Glomerular endothelial cell (primary cell): Measurements from ENCODE around the gene CLDN7. TPM values are rescaled to one million over a fixed set of nuclear protein-coding genes. Genes with fewer than 3 reads are reported as not detected.
"Not testable (repeated sequence)": the region's sequence is repeated elsewhere in the genome, so short reads cannot be mapped to it uniquely, and the experiment has no call there.

Experiments
- DNase-seq: peaks from one replicate; pipeline ENCODE4 v3.0.0-alpha.2; 2011; ENCODE audit warnings: low read depth, low spot score; ENCODE audit errors: extremely low read depth
- total RNA-seq: library from RNA; depleted of rRNA; stranded (reverse); fragments of >200 nt; gene quantifications from 2 replicates; pipeline ENCODE4 v1.2.3, GENCODE V29; 2015

Gene CLDN7
- total RNA-seq, 1 donor from 2014 or later: 2.1 TPM

GRCh38 chr17:7256766-7257456 is 5.4 kb downstream of the CLDN7 start:
- DNase-seq: no peak

GRCh38 chr17:7254511-7254910 is 7.8 kb downstream of the CLDN7 start:
- no peak for DNase-seq

DNA sequence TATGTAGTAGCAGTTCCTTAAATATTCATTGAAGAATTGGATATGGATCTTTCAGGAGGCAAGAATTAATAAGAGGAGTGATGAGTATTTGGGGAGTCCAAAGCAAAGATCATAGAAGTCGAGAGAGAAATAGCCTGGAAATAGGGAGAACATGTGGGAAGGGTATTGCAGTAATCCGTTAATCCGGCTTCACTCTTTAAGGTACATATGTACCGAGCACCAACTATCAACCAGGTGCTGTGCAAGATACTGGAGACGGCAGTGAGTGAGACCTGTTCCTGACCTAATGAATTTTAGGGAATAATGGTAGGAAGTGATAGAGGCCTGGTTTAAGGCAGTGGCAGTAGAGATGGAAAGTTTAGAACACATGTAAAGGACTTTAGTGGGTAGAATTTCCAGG is 9.2 kb downstream of the CLDN7 start:
- DNase-seq: no peak

DNA sequence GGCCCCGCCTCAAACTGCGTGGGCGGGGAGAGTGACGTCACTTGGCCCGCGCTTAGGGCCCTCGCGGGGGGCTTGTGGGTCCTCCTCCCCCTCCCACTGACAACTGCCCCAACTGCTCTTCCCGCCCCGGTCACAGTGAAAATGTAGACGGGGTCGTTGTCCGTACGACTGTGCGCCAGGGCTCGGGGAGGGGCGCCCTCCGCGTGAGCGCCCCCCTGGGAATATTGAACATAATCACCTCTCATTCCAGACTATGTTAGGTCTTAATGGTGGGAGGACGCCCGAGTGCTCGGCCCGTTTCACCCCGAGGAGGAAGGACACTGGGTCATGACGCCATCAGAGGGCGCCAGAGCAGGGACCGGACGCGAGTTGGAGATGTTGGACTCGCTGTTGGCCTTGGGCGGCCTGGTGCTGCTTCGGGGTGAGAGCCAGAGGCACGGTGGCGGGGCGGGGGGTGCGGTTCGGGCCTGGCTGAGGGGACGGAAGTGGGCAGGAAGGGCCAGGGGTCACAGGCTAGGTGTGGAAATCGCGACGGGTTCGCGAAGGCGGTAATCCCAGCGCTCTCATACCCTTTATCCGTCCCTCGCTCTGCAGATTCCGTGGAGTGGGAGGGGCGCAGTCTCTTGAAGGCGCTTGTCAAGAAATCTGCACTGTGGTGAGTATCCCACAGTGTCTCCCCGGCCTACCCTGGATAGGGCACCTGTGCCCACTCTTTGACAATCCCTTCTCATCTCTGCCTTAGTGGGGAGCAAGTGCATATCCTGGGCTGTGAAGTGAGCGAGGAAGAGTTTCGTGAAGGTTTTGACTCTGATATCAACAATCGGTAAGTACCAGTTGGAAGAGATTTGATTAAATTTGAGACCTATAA is 9.9 kb downstream of the CLDN7 start, which contains the start of gene ELP5:
ELP5 (plus strand) TSS at position 40 of the 868 bp plus-strand sequence; CDS start at position 376, 336 bp downstream.
- DNase-seq: peak; percentile 73

DNA sequence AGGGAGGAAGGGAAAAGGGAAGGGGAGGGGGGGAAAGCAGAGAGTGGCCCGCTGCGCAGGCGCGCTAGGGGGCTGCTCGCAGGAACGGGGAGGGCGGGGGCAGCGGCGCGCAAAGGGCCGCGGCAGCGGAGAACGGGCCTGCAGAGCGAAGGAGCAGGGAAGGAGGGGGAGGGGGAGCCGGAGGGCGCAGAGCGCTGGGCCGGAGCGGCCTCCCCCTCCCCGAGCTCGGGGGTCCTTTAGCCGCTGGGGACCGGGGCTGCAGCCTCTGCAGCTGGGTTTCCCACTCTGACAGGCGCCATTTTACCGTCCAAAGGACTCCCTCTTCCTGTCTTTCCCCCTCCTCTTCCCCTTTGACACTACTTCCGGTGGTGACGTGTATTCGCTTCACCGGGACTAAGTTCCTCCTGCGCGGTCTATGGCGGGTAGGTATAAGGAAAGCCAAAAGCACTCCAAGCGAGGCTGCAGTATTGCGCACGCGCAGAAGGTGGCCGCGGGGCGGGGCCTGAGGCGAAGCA is 10.6 kb downstream of the CLDN7 start, which contains the start of gene CTDNEP1:
CTDNEP1 (minus strand) TSS at position 74 of the 515 bp plus-strand sequence. CDS start 438 bp downstream, outside the sequence.
- peak; percentile 98 for DNase-seq

DNA sequence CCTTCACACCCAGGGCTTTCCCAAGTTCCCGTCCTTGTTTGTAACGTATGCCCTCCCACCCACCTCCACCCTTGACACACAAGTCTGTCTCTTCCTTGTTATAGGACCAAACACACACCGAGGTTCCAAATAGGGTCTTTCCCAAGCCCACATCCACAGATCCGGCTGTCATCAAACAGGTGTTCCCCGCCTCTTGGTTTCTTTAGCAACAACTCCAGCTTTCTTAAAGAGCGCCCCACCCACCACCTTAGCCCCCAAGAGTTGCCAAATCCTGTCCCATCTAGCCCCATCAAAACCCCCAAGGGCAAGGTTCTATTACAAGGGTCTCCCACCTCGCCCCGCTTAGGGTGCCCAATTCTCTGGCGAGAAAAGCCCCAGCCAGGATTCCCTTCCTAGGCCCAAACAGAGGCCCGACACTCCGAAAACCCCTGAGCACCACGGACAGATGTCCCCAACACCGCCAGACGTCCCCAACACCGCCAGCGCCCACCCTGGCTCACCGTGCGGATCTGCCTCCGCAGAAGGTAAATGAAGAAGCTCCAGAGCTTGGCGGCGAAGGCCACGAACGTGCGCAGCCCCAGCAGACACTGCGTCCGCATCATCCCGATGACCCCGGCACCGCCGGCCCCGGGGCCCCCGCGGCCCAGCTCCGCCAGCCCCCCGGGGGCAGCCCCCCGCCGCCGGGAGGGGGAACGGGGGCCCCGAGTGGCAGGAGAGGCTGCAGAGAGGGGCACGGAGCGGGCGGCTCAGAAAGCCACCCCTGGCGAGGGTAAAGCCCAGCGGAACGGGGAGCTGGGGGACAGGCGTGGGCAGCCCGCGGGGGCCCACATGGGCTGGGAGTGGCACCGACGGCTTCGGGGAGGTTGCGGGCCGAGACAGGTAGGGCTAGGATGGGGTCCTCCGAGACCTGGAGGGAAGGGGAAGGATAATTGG is 11.3 kb downstream of the CLDN7 start:
- DNase-seq: no peak

GRCh38 chr17:7249830-7250229 is 12.4 kb downstream of the CLDN7 start:
- no peak for DNase-seq

DNA sequence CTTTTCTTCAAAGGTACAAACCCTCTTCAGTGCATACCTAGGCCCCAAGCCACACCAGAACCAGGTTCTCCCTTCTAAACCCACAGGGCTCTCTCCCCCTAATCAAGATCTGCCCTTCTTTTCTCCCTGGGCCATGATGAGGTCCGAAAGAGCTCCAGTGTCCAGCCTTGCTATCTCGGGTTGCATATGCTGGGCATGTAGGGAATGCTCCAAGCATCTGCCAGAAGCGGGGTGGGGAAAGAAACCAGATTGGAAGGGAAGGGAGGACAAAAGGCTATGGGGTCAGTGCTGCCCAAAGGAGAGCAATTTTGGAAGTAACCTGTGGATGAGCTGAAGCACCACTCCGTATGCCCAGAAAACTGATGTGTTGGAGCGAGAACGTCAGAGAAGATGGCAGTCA is 13.1 kb downstream of the CLDN7 start:
- no peak for DNase-seq

DNA sequence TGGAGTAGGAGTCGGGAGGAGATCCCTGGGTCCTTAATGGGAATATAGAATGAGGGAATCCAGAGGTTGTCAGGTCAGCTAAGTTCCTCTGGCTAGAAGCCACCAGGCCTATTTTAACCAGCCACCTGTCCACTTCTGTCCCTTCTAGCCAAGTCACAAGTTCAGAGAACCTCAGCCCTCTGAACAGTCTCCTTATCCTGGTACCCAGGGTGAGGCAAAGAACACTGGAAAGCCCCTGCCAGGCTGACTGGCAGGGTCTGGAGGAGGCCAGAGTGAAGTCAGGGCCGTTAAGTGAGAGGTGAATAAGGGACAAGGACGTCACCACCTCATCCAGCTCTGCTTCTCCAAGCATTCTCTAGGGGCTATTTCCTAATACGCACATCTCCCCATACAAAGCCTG is 13.5 kb downstream of the CLDN7 start:
- no peak for DNase-seq

DNA sequence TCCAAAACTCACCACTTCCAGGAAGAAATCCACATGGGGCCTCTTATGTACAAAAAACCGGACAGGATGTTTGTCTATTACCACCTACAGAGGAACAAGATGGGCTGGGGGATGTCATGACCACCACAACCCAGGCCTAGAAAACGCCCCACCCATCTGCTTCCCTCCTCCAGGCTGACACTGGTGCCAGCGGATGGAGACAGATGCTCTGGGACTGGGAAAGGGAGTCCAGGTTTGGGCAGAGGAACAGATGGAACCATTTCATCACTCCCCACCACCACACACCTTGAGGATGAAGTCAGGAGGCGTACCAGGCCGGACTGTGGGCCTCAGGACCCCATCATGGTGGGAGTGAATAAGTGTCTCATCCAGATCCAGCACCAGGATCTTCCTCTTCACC is 15.5 kb downstream of the CLDN7 start:
- DNase-seq: no peak

DNA sequence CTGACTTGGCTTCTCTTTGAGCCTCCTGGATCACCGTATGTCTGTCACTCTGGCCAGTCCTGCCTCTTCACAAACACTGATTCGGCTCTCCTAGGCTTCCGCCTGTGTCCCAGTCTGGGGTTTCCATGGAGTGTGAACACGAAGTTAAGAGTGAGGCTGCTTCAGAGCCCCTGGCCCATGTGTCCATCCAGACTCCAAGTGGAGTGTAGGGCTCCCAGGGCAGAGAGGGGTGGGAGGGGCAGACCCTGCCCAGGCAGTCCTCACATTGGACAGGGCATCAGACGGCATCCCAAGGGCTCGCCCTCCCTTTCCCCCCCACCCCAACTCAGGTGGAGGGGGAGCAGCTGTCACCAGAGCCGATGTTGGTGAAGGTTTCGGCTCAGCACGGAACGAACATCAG is 18.4 kb downstream of the CLDN7 start:
- DNase-seq: not testable (repeated sequence)

DNA sequence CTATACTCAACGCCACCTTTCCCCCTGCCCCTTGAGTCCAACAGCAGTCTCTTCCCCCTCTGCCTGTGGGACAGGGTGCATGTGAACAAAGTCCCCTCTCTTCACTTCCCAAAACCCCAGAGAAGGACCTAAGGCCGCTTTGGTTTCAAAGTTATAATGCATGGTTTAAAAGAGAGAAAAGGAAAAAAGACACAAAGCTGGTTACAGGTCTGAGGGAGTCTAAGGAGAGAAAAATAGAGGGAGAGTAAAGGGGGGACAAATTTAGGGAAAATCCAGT is 18.9 kb downstream of the CLDN7 start:
- DNase-seq: no peak

- peak; percentile 96 for DNase-seq
Measured at GRCh38 chr17:7242717-7243452, 19.4 kb downstream of the CLDN7 start.

DNA sequence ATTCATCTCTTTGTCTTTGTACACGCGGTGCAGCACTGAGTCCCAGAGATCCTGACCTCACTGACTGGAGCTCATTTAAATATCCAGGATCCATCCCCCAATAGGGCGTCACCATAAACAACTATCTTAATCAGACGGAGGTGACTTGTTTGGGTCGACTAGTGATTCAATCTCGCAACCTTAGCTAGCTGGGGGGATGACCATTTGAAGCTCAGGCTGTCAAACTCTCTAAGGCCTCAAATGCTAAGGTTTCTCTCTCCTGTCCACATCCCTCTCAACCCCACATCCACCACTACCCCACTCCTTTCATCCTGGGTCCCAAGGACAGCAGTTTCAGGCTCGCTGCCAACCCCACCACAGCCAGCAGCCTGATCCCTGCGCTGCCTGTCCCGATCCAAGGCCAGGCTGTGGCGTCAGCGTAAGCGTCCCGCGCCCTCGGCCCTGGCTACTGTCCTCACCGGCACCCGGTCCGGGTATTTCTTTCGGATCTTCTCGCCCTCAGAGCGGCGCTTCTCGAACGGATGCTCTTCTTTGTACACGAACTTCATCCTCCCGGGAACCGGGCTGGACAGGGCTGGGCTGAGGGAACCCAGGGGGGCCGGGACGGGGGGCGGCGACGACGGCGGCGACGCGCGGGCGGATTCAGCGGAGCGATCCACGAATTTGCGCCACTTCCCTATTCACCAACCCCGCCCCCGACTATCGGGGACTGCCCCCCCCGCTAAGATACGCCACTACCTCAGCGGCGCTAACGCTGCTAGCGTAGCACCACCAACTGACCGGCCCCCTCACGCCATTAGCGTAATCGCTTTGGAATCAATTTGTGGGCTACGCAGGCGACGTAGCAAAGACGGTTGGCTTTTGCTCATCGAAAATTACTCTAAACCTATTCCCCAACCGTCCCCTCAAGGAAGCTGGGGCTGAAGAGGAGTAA is 20.2 kb downstream of the CLDN7 start, which contains the start of gene GABARAP:
GABARAP (minus strand) TSS at position 667 of the 934 bp plus-strand sequence; CDS start at position 548, 119 bp downstream.
- peak; percentile 70 for DNase-seq

DNA sequence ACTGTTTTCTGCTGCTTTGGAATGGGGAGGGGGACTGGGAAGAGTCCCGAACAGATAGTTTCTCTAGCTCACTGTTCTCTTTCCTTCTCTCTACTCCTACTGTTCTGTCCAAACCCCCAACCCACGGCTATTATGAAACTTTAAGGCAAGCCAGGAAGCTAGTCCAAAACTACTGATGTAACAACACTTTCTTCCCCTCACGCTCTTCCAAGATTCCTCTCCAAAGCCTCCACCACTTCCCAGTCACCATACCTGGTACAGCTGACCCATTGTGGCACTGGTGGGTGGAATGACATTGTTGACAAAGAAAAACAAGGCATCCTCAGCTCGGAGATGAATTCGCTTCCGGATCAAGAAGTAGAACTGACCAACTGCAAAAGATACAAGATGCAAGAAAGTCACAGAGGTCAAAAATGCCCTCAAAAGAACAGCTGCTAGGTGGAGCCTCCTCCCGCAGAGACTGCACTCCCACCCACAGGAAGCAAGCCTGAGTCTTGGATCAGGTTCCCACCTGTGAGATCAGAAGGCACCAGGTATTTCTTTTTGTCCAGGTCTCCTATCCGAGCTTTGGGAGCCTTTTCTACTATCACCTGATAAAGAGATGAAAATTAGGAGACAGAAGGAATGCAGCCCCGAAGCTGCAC is 21.1 kb downstream of the CLDN7 start:
- DNase-seq: no peak

DNA sequence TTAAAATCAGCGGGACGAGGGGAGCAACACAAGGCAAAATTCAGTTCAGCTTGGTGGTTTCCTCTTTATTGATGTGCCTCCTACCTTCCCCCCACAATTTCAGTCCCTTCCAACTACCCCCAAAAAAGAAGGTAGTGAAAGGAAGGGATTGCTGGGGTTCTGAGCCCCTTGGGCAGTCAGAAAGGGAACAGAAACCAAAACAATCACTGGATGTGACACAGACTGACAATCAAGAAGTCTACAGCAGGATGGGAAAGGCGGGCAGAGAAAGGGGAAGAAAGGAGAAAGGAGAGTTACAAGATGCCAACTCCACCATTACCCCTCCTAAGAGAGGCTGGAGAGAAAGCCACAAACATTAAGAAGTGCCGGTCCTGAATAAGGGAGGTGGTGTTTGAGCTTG is 21.9 kb downstream of the CLDN7 start:
- no peak for DNase-seq

GRCh38 chr17:7239091-7240027 is 22.9 kb downstream of the CLDN7 start, which contains the start of gene PHF23:
TSS of gene PHF23 (minus strand) at chr17:7239457. CDS start at chr17:7239279, 178 bp downstream.
- peak; percentile 93 for DNase-seq
